H1 (cell line): ENCODE data around the gene FA2H. TPM values are rescaled to one million over a fixed set of nuclear protein-coding genes. Genes with fewer than 3 reads are reported as not detected.

Experiments used
- CTCF ChIA-PET: fragments of 300-600 bp; sonication (Branson Sonifier 250); formaldehyde crosslinking; loops from one replicate; lab custom pipeline; 2021; ENCODE audit not compliant: partially characterized antibody; lab: Charles Lee
- POLR2A ChIA-PET: fragments of 300-600 bp; sonication (Branson Sonifier 250); formaldehyde crosslinking; loops from one replicate; lab custom pipeline; 2021; ENCODE audit warnings: inconsistent platforms; ENCODE audit not compliant: partially characterized antibody; lab: Charles Lee
- DNase-seq, 2 experiments: peaks; one replicate each; pipeline versions ENCODE4 v3.0.0 to v3.0.0-alpha.2; 2010 to 2022; ENCODE audit warnings: low spot score in 2 of 2, low read depth in 1 of 2, mixed read lengths in 1 of 2
- FAIRE-seq: peaks from 2 replicates; lab custom pipeline; 2011; peaks lifted over from hg19 to GRCh38; lab: Jason Lieb, UNC
- H2AFZ ChIP-seq: 2 replicates; pipeline ENCODE4 v1.8.1; 2012; ENCODE audit warnings: low read length, inconsistent platforms
- H2AK5ac ChIP-seq: 2 replicates; pipeline ENCODE4 v1.6.1; 2013; ENCODE audit warnings: low read depth, low read length
- H2BK120ac ChIP-seq: replicated peaks from 2 replicates; pipeline ENCODE3; 2013; ENCODE audit warnings: low read depth, low read length, inconsistent platforms
- H2BK12ac ChIP-seq: 2 replicates; pipeline ENCODE4 v1.6.1; 2013; ENCODE audit warnings: low read depth, low read length
- H2BK15ac ChIP-seq: 2 replicates; pipeline ENCODE4 v1.6.1; 2013; ENCODE audit warnings: low read length
- H2BK20ac ChIP-seq: 2 replicates; pipeline ENCODE4 v1.6.1; 2013; ENCODE audit warnings: low read length
- H2BK5ac ChIP-seq: 2 replicates; pipeline ENCODE4 v1.6.1; 2013; ENCODE audit warnings: low read depth, low read length
- H3K14ac ChIP-seq: 2 replicates; pipeline ENCODE4 v1.6.1; 2013; ENCODE audit warnings: inconsistent platforms; ENCODE audit not compliant: insufficient read length
- H3K18ac ChIP-seq: 2 replicates; pipeline ENCODE4 v1.6.1; 2013; ENCODE audit warnings: low read length; ENCODE audit errors: extremely low read depth
- H3K23ac ChIP-seq: 2 replicates; pipeline ENCODE4 v1.6.1; 2013; ENCODE audit warnings: inconsistent platforms; ENCODE audit not compliant: insufficient read length
- H3K23me2 ChIP-seq: 2 replicates; pipeline ENCODE4 v1.6.1; 2013; ENCODE audit warnings: low read depth, low read length
- H3K27ac ChIP-seq: 2 replicates; pipeline ENCODE4 v1.6.1; 2011; ENCODE audit warnings: low read depth, low read length, inconsistent platforms
- H3K27me3 ChIP-seq, 4 experiments: replicated peaks in 1 of 4; 1 replicate in 1 of 4; 2 replicates in 3 of 4; pipeline versions ENCODE4 v1.6.1 to v1.8.1; 2011 to 2013; ENCODE audit warnings: low read length in 3 of 4, mild to moderate bottlenecking in 3 of 4, inconsistent platforms in 2 of 4, mixed read lengths in 2 of 4, moderate library complexity in 1 of 4; ENCODE audit not compliant: control insufficient read depth in 3 of 4, insufficient read depth in 3 of 4; ENCODE audit errors: extremely low read depth in 1 of 4
- H3K36me3 ChIP-seq, 4 experiments: 2 replicates each; pipeline versions ENCODE4 v1.6.1 to v1.8.1; 2011 to 2013; ENCODE audit warnings: mild to moderate bottlenecking in 4 of 4, low read length in 3 of 4, moderate library complexity in 2 of 4, control low read depth in 1 of 4, inconsistent platforms in 1 of 4; ENCODE audit not compliant: insufficient read depth in 4 of 4, control insufficient read depth in 2 of 4
- H3K4ac ChIP-seq: replicated peaks from 2 replicates; pipeline ENCODE3; 2013; ENCODE audit warnings: low read length, low read depth, mixed read lengths, inconsistent platforms; ENCODE audit not compliant: insufficient read length
- H3K4me1 ChIP-seq, 4 experiments: replicated peaks in 1 of 4; 1 replicate in 1 of 4; 2 replicates in 3 of 4; pipeline versions ENCODE4 v1.6.1 to v1.8.1; 2011 to 2013; ENCODE audit warnings: low read length in 3 of 4, inconsistent platforms in 2 of 4, mixed read lengths in 1 of 4; ENCODE audit not compliant: insufficient read depth in 4 of 4, control insufficient read depth in 3 of 4
- H3K4me2 ChIP-seq, 2 experiments: 2 replicates each; pipeline versions ENCODE4 v1.6.1 to v1.8.1; 2011 to 2013; ENCODE audit warnings: low read depth in 2 of 2, low read length in 2 of 2, control low read depth in 1 of 2, inconsistent platforms in 1 of 2, mild to moderate bottlenecking in 1 of 2; ENCODE audit not compliant: insufficient read depth in 1 of 2
- H3K4me3 ChIP-seq, 4 experiments: fragments of 200-600, 300-600 bp in 1 of 4; sonication (generic), shearing (Covaris generic), sonication (Bioruptor Twin) in 1 of 4; 2 replicates each; pipeline versions ENCODE4 v1.5.1 to v1.8.1; 2011 to 2016; ENCODE audit warnings: low read length in 4 of 4, low read depth in 3 of 4, control low read depth in 2 of 4, inconsistent platforms in 2 of 4, mild to moderate bottlenecking in 2 of 4, mixed read lengths in 1 of 4, moderate library complexity in 1 of 4; ENCODE audit not compliant: insufficient read depth in 2 of 4; ENCODE audit errors: extremely low read depth in 1 of 4
- H3K56ac ChIP-seq: replicated peaks from 2 replicates; pipeline ENCODE3; 2013; ENCODE audit warnings: low read depth, mild to moderate bottlenecking, mixed read lengths, low read length, inconsistent platforms; ENCODE audit not compliant: insufficient read length
- H3K79me1 ChIP-seq: 2 replicates; pipeline ENCODE4 v1.6.1; 2013; ENCODE audit warnings: low read depth, low read length, control low read depth
- H3K79me2 ChIP-seq, 2 experiments: 2 replicates each; pipeline versions ENCODE4 v1.6.1 to v1.8.1; 2012 to 2013; ENCODE audit warnings: low read length in 2 of 2, mild to moderate bottlenecking in 2 of 2, inconsistent platforms in 1 of 2; ENCODE audit not compliant: insufficient read depth in 2 of 2, control insufficient read depth in 1 of 2
- H3K9ac ChIP-seq, 4 experiments: replicated peaks in 1 of 4; 1 replicate in 1 of 4; 2 replicates in 3 of 4; pipeline versions ENCODE4 v1.6.1 to v1.8.1; 2011 to 2013; ENCODE audit warnings: low read depth in 3 of 4, low read length in 3 of 4, control low read depth in 2 of 4, mild to moderate bottlenecking in 2 of 4, moderate library complexity in 2 of 4, inconsistent platforms in 1 of 4; ENCODE audit errors: extremely low read depth in 1 of 4
- H3K9me3 ChIP-seq, 2 experiments: 2 replicates each; pipeline versions ENCODE4 v1.6.1 to v1.8.1; 2012 to 2013; ENCODE audit warnings: mild to moderate bottlenecking in 2 of 2, moderate library complexity in 2 of 2, control low read depth in 1 of 2, inconsistent platforms in 1 of 2, low read depth in 1 of 2, low read length in 1 of 2, mixed read lengths in 1 of 2; ENCODE audit not compliant: insufficient read depth in 2 of 2
- H4K20me1 ChIP-seq, 2 experiments: replicated peaks in 1 of 2; 2 replicates each; pipeline versions ENCODE3 to v1.8.1; 2011 to 2013; ENCODE audit warnings: inconsistent platforms in 2 of 2, low read length in 2 of 2, mild to moderate bottlenecking in 1 of 2; ENCODE audit not compliant: insufficient read depth in 2 of 2, control insufficient read depth in 1 of 2
- H4K5ac ChIP-seq: 2 replicates; pipeline ENCODE4 v1.6.1; 2013; ENCODE audit warnings: low read length, low read depth, mixed read lengths, inconsistent platforms; ENCODE audit not compliant: insufficient read length
- H4K8ac ChIP-seq: 2 replicates; pipeline ENCODE4 v1.8.0; 2013; ENCODE audit warnings: mild to moderate bottlenecking, moderate library complexity, low read length, inconsistent platforms; ENCODE audit not compliant: insufficient read depth; ENCODE audit errors: extremely low read depth
- H4K91ac ChIP-seq: replicated peaks from 2 replicates; pipeline ENCODE3; 2013; ENCODE audit warnings: low read length, mixed read lengths, inconsistent platforms; ENCODE audit not compliant: insufficient read length
- CREB1 ChIP-seq: IDR thresholded peaks from 2 replicates; pipeline ENCODE4 v1.6.1; 2012; ENCODE audit warnings: inconsistent platforms
- WGBS, 2 experiments: shearing (Covaris generic) in 1 of 2; methylation state at CpG; one replicate each; pipeline versions ENCODE4 v1.1.6 to v1.1.7; 2013 to 2015; ENCODE audit warnings: low lambda C conversion rate in 2 of 2, mixed read lengths in 2 of 2, inconsistent platforms in 1 of 2, low coverage in 1 of 2, missing lambda C conversion rate in 1 of 2; ENCODE audit not compliant: insufficient replicate concordance in 2 of 2, insufficient coverage in 1 of 2, insufficient read length in 1 of 2; ENCODE audit errors: extremely low coverage in 1 of 2, missing lambda C conversion rate in 1 of 2; 5-methylcytosine and 5-hydroxymethylcytosine counted together
- polyA plus RNA-seq, 7 experiments: library from polyadenylated mRNA; depleted of rRNA in 3 of 7; stranded (reverse) in 5 of 7; unstranded in 2 of 7; fragments of >200 nt in 5 of 7; fragments of 200-250 nt in 2 of 7; gene quantifications; 1 replicate in 5 of 7; 2 replicates in 1 of 7; 4 replicates in 1 of 7; pipeline versions ENCODE4 v1.2.1 to v1.2.3, GENCODE V29; 2011 to 2013; ENCODE audit warnings: missing spikeins in 2 of 7, mixed read lengths in 2 of 7
- total RNA-seq: library from RNA; stranded (reverse); fragmentation: NEBNext Ultra II Directional; extraction: Animal tissue kit (Norgen Biotek cat#: 25700); gene quantifications from 2 replicates; pipeline ENCODE4 v1.2.1, GENCODE V29; 2021

FA2H gene
- total and polyA plus RNA-seq, 2 of the 8 experiments (the other 6 are each of a cell fraction or from before 2014, with no cell fraction given), result 2.1 to 2.5 TPM

GRCh38 chr16:74752756-74753155 lies 21.9 kb downstream of the FA2H start:
- H3K18ac ChIP-seq, result no peak overlapping the region
- no peak overlapping the region for H3K9ac ChIP-seq
- no peak overlapping the region for H3K4me2 ChIP-seq
- H3K14ac ChIP-seq, result no peak overlapping the region
- FAIRE-seq (no peak), DNase-seq (no peak)
- POLR2A ChIA-PET, result interaction anchor here (1.3 kb wide), 1 partner anchor 52 kb away, joined by 3 read pairs; no protein-coding TSS in a partner anchor
- H3K23me2 ChIP-seq, result no peaks in the 10 kb centered on the region
- no peak overlapping the region for H2BK12ac ChIP-seq
- no peaks in the 10 kb centered on the region for H3K9me3 ChIP-seq
- H4K5ac ChIP-seq, result no peak overlapping the region
- no peaks in the 10 kb centered on the region for H4K20me1 ChIP-seq
- no peaks in the 10 kb centered on the region for H3K79me2 ChIP-seq
- CTCF ChIA-PET, result interaction anchor here (0.9 to 32.9 kb wide), 7 partner anchors 12 to 63 kb away, joined by 3 to 576 read pairs (median 4); no protein-coding TSS in a partner anchor
- H3K27ac ChIP-seq, result no peak overlapping the region
- 82% methylated on average over 5 of the region's 5 CpGs; no CpG with 5 or more reads in 1 of the 2 experiments for WGBS, 2 experiments
- H2AK5ac ChIP-seq, result no peak overlapping the region
- no peak overlapping the region for H3K4me3 ChIP-seq
- peaks cover 2 to 14% (median 8%) of the 10 kb centered on the region in 4 experiments; a peak in 6 of 7 replicates for H3K4me1 ChIP-seq
- H2BK15ac ChIP-seq, result peak overlapping the region; percentile 53; the same call in 1 of the 2 replicates
- no peak overlapping the region for H3K23ac ChIP-seq
- TF ChIP-seq CREB1, result no peak
- no peaks in the 10 kb centered on the region for H3K79me1 ChIP-seq
- no peaks in the 10 kb centered on the region for H3K27me3 ChIP-seq
- no peak overlapping the region for H2AFZ ChIP-seq
- H2BK20ac ChIP-seq, result no peak overlapping the region
- H2BK5ac ChIP-seq, result no peak overlapping the region
- no peak overlapping the region for H3K56ac ChIP-seq
- no peak overlapping the region for H3K4ac ChIP-seq
- no peaks in the 10 kb centered on the region for H3K36me3 ChIP-seq
- H4K91ac ChIP-seq, result no peak overlapping the region
- H4K8ac ChIP-seq, result no peak overlapping the region
- no peak overlapping the region for H2BK120ac ChIP-seq
